GM18505 (cell line): ENCODE results near the gene SLC35F3.

ENCODE experiments used
- ATAC-seq: cut with Tn5 transposase; IDR thresholded peaks from one replicate; pipeline ENCODE4 v1.9.1; 2021; ENCODE audit not compliant: unreplicated experiment
- POLR2A ChIP-seq: IDR thresholded peaks from 4 replicates; pipeline ENCODE4 v1.6.1; 2011; ENCODE audit warnings: borderline replicate concordance; ENCODE audit not compliant: insufficient read depth, insufficient read length; ENCODE audit errors: extremely low read depth

Gene SLC35F3

DNA sequence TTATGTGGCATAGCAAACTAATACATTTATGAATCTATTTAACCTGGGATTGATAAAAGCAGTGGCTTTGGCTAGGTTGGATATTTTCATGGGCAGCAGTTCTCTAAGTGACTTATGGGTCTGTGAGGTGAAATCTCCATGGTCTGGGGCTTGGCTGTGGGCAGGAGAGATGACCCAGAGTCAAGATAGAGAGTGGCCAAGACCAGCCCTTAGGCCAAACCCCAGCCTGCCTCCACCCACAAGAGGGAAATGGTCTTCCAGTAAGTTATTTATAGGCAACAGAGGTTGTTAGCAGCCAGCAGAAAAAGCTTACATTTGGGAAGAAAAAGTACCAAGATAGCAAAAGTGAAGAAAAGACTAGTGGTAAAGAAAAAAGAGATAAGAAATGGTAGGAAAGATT lies 61.4 kb downstream of the SLC35F3 start:
- ATAC-seq: no peak
- no peak for TF ChIP-seq POLR2A

DNA sequence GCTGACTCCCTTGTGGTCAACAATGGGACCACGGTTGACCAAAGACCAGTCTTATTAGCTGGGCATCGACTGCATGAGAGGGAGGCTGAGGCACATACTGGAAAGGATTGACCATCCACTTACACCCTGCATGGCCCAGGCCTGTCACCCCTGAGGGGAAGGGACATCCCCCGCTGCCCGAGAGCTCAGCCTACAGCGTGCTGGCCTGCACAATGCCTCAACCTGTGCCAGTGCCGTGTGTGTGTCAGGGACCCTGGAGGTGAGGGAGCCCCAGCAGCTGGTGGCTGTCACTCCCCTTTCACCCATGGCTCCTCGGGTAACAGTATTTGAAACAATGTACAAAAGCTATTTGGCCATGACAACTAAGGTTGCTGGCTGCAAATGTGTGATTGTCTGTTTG lies 67.3 kb downstream of the SLC35F3 start:
- no peak for TF ChIP-seq POLR2A
- ATAC-seq: no peak

DNA sequence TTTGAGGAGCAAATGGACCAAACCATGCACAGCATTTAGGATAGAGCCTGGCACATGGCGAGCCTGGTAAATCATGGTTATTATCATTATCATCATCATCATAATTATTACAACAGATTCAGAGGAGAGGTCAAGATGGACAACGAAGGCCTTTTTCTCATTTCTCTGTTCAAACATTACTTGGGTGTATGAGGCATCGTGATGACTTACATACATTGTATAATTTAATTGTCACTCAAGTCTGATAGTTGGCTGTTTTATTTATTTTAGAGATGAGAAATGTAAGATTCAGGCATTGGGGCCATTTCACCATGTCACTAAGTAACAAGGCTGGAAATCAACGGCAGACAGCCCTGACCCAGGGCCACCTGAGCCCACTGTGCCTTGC lies 68.1 kb downstream of the SLC35F3 start:
- TF ChIP-seq POLR2A: no peak
- ATAC-seq: no peak

DNA sequence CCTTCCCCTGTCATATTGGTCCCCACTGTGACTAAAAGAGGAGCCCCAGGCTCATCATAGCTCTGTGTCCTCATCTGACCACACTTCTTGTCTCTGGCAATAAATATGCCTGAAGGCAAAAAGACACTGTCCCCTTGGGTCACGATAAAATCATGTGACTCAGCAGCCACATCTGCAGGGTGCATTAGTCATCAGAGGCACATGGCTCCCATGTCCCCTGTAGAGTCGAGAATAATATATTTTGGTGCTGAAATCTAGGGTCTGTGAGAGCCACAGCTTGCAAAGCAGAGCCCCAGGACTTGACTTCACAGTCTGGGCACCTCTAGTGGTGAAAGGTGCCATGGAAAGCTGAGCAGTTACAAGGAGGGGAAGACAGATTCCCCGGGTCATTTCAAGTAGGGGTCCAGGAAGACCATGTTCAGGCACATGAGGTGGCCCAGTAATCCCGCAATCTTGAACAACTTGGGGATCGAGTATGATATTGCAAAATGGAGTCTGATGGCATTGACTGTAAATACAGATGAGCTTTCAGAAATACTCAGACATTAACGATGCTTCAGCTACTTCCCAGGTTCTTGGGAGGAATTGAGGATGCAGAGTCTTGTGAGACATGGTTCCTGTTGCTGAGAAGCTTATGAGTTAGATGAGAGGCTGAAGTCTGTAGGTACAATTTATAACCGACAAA lies 68.6 kb downstream of the SLC35F3 start:
- ATAC-seq: no peak
- TF ChIP-seq POLR2A: no peak

DNA sequence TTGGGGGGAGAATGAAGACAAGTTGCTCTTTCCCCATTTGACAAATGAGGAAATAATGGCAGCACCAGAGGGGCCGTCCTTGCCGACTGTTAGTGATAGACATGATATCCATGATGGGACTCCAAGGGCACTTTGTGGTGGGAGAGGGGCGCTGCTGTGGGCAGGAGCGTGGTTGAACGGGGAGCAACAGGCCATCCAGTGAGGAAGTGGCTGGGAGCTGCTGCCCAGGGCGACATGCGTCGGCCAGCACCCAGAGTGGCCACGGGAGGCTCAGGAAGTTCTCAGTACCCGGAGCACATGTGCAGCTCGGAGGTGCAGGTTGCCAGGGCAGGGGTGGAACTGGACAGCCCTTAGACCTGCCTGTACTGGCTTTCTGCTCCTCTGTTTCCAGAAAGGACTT lies 71.0 kb downstream of the SLC35F3 start:
- ATAC-seq: no peak

DNA sequence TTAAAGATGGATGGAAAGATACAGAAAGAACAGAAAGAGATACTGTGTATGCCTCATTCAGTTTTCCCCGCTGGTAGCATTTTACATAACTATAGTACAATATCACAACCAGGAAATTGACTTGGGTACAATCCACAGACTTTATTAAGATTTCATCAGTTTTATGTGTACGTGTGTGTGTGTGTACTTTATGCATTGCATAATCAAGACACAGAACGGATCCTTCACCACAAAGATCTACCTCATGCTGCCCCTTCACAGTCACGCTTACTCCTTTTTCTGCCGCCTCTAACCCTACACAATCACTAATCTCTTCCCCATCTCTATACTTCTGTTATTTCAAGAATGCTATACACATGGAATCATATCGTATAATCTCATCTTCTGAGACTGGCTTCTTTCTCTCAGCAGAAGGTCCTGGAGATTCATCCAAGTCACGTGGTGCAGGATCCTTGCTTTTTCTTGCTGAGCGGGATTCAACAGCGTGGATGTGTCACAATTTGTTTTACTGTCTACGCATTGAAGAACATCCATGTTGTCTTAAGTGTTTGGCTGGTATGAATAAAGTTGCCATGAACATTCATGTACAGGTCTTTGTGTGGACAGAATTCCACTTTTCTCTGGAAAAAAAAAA lies 76.7 kb downstream of the SLC35F3 start:
- ATAC-seq: no peak
- TF ChIP-seq POLR2A: no peak

More for the DNA sequence above, 71.0 kb downstream of the SLC35F3 start:
- TF ChIP-seq POLR2A: no peak

DNA sequence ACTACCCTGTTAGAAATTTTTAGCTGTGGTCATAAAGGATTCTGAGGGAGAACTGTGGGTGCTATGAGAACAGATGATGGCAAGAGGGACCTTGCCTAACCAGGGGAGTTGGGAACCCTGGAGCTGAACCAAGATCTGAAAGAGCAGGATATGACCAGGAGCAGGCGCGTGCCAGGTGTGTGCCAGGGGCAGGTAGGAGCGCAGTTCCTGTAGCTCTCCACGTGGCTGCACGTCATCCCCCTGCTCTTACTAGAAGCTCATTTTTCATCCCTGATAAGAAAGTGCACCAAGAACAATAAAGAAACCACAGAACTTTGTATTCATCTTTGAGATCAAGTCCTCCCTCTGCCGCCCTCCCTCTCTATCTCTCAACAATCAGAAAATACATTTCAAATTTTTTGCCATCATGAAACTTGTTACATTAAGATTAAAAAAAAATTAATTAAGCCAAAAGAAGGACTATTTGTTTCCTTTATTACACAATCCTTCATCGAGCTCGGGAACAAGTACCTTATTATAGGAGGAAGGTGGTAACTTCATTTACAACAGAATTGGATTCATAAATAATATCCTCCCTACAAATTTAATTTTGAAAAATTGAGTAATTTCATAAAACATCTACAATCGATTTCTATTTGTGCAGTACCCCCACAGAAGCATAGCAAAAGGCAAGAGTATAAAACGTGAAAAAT lies 78.5 kb downstream of the SLC35F3 start:
- no peak for ATAC-seq
- no peak for TF ChIP-seq POLR2A

DNA sequence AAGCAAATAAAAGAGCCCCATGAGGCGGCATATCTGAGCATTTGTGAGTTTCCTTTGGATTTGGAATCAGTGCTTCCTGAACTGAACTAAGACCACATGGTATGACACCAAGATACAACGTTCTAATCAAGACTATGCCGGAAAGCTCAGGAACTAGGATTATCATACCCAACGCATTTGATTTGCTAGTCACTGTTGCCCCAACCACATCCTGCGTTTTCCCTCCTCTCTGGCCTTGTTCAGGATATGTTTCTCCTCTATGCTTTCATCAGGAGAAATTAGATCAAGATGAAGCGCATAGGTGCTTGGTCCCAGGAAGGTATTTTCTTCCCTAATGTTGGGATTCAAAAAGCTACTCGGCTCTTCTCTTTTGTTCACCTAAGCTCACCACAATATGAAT lies 79.3 kb downstream of the SLC35F3 start:
- ATAC-seq: no peak
- no peak for TF ChIP-seq POLR2A

DNA sequence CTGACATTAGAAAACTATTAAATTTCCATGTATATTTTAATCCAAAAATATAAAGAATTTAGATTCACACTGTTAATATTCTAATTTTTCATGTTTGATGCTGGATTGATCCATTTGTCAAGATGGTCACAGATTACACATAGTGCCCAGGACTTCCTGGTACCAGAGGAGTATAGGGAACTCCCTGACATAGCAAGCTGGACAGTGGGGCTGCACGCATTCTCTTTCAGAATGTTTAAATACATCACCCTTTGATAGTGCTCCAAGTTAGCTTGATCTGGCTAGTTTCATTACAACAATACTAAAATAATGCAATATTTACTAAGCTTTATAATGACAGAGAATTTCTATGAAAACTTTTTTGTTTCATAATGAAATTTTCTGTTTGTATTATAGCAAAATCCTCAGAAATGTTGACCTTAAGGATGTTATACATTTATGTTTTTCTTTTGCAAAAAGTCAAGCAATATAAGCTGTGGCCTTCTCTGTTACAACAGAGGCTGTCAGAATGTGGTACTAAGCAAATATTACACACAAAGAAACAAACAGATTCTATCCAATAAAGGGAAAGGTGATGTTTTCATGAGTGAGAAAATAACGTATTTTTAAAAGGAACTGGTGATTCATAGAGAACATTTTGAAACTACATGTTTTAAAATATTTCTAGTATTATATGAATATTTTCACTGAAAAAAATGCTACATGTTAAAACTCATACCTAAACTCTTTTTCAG lies 84.7 kb downstream of the SLC35F3 start:
- TF ChIP-seq POLR2A: no peak
- no peak for ATAC-seq

DNA sequence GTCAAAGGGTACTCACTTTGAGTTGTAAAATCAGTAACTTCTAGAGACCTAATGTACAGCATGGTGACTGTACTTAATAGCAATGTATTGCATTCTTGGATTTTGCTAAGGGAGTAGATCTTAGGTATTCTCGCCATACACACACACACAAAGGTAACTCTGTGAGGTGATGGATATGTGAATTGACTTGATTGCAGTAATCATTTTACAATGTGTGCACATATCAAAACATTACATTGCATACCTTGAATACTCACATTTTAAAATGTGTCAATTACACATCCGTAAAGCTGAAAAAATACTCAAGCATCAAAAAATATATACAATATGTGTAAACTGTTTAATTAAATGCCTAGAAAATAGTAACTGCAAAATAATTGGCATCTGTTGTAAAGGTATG lies 86.0 kb downstream of the SLC35F3 start:
- ATAC-seq: no peak
- no peak for TF ChIP-seq POLR2A

DNA sequence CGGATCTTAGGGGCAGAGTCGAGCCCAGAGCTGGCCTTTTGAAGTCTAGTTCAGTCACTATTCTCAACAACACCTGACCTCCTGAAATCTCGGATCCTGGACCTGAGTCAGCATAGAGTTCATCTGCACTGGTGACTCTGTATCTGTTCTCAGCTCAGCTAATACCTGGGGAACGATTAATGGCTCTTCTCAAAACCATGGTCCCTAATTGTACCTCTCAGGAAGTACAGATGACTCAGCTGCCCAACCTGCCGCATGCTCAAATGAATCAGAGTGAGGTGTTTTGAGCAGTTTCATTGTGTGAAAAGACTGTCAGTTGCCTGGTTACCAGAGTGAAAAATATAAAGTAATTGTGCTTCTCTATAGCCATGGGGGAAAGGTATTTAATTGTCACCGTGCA lies 89.2 kb downstream of the SLC35F3 start:
- no peak for TF ChIP-seq POLR2A
- no peak for ATAC-seq

DNA sequence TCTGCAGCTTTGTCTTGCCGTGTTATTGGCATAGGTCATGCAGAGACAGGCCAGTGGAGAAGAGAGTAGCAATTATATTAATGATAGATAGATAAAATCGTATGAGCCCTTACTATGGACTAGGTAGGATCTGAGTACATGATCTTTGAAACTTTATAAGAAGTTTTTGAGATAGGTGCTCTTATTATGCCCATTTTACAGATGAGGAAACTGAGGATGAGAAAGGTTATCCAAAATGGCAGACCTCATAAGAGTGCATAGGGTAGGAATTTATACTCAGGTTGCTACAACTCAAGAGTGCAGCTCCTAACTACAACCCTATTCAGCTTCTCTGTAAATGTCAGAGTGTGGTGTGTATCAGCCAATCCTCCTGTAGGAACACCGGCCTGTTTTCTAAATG lies 89.6 kb downstream of the SLC35F3 start:
- ATAC-seq: no peak
- no peak for TF ChIP-seq POLR2A

DNA sequence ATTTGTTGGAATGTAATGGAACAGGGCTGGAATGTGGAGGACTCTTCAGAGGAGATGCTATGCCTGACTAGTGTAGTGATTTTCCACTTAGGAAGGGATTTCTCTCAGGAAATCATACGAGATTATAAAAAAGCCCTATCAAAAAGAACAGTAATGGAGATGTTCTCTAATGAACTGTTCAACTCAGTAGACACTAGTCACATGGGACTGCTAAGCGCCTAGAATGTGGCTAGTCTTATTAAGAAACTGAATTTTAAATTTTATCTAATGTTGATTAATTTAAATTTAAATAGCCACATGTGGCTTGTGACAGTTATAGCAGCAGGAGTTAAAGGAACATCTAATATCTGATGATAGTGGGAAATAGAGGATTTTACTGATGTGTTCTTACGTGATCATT lies 94.0 kb downstream of the SLC35F3 start:
- ATAC-seq: no peak
- TF ChIP-seq POLR2A: no peak
